ENCODE measurements around the gene CHAD.

DNA sequence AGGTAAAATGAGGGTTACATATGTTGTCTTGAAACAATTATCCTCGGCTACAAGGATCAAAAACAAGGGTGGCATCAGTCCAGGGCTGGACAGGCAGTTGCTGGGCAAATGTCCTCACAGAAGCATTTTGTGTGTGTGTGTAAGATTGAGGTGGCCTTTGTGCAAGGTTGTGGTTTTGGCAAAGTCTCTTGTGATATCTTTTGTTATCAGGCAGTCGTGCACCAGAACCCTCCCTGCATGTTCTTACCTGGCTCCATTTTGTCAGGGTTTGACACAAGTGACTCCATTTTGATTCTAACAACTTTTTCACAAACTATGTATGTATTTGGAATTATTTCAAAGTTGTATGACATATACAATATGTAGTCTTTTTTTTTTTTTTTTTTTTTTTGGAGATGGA is 20.0 kb downstream of the CHAD start:
- TF ChIP-seq GATA3 (IDR thresholded peaks at IDR 0.05; ENCODE audit: low read depth, low read length), result no peak
- TF ChIP-seq GATA2 (IDR thresholded peaks at IDR 0.05; ENCODE audit: low read depth, low read length), result no peak

Measured in SH-SY5Y (cell line).